GM23248 (cell line): ENCODE measurements around the gene TMEM120A. TPM values are rescaled to one million over a fixed set of nuclear protein-coding genes. Genes with fewer than 3 reads are reported as not detected.

Source experiments
- DNase-seq: peaks from one replicate; pipeline ENCODE4 v3.0.0-alpha.2; 2015
- H2AFZ ChIP-seq: fragments of 200-600 bp; sonication (generic); 2 replicates; pipeline ENCODE4 v1.6.1; 2016; ENCODE audit warnings: antibody characterized with exemption
- H3F3A ChIP-seq: fragments of 200-600 bp; sonication (generic); 2 replicates; pipeline ENCODE4 v1.6.1; 2016; ENCODE audit warnings: mild to moderate bottlenecking, antibody characterized with exemption, mixed run types; ENCODE audit not compliant: insufficient read depth
- H3K27ac ChIP-seq: fragments of 200-600 bp; sonication (generic); 2 replicates; pipeline ENCODE4 v1.5.1; 2016; ENCODE audit warnings: mild to moderate bottlenecking
- H3K27me3 ChIP-seq: fragments of 200-600 bp; sonication (generic); replicated peaks from 2 replicates; pipeline ENCODE4 v1.6.1; 2016; ENCODE audit warnings: mild to moderate bottlenecking; ENCODE audit not compliant: insufficient read depth
- H3K36me3 ChIP-seq: fragments of 200-600 bp; sonication (generic); 2 replicates; pipeline ENCODE4 v1.6.1; 2016; ENCODE audit warnings: low read depth, mild to moderate bottlenecking
- H3K4me1 ChIP-seq: fragments of 200-600 bp; sonication (generic); 2 replicates; pipeline ENCODE4 v1.6.1; 2016; ENCODE audit warnings: mild to moderate bottlenecking; ENCODE audit not compliant: insufficient read depth
- H3K4me2 ChIP-seq: fragments of 200-600 bp; sonication (generic); one replicate; pipeline ENCODE4 v1.6.1; 2016; ENCODE audit warnings: mild to moderate bottlenecking; ENCODE audit not compliant: unreplicated experiment
- H3K4me3 ChIP-seq: fragments of 200-600 bp; sonication (generic); 2 replicates; pipeline ENCODE4 v1.5.1; 2016; ENCODE audit warnings: mild to moderate bottlenecking
- H3K79me2 ChIP-seq: fragments of 200-600 bp; sonication (generic); 2 replicates; pipeline ENCODE4 v1.6.1; 2016; ENCODE audit warnings: mild to moderate bottlenecking; ENCODE audit not compliant: insufficient read depth
- H3K9ac ChIP-seq: fragments of 200-600 bp; sonication (generic); 2 replicates; pipeline ENCODE4 v1.6.1; 2016; ENCODE audit warnings: mild to moderate bottlenecking
- H3K9me2 ChIP-seq: fragments of 200-600 bp; sonication (generic); 2 replicates; pipeline ENCODE4 v1.6.1; 2016; ENCODE audit warnings: mixed run types, mild to moderate bottlenecking, moderate library complexity; ENCODE audit not compliant: insufficient read depth
- H3K9me3 ChIP-seq: fragments of 200-600 bp; sonication (generic); one replicate; pipeline ENCODE4 v1.6.1; 2017; ENCODE audit warnings: low read depth
- H4K20me1 ChIP-seq: fragments of 200-600 bp; sonication (generic); 2 replicates; pipeline ENCODE4 v1.6.0; 2016; ENCODE audit not compliant: insufficient read depth
- EZH2 ChIP-seq: fragments of 200-600 bp; sonication (generic); IDR thresholded peaks from 2 replicates; pipeline ENCODE4 v1.6.1; 2018; ENCODE audit warnings: antibody characterized with exemption, mild to moderate bottlenecking; ENCODE audit not compliant: insufficient read depth, poor library complexity, severe bottlenecking
- EZH2phosphoT487 ChIP-seq: fragments of 200-600 bp; sonication (generic); IDR thresholded peaks from 2 replicates; pipeline ENCODE4 v1.6.1; 2018; ENCODE audit warnings: antibody characterized with exemption, moderate library complexity, mild to moderate bottlenecking, low read depth; ENCODE audit not compliant: insufficient read depth
- WGBS, 2 experiments: methylation state at CpG; one replicate each; pipeline ENCODE4 v1.1.6; 2015 to 2017; ENCODE audit warnings: low lambda C conversion rate in 2 of 2, low coverage in 1 of 2; ENCODE audit errors: missing lambda C conversion rate in 2 of 2; 5-methylcytosine and 5-hydroxymethylcytosine counted together
- in situ Hi-C: fragments of 300-500 bp; cut with MboI; formaldehyde crosslinking; loops from 2 replicates; pipeline ENCODE4 v1.15.0; 2020
- polyA plus RNA-seq: library from polyadenylated mRNA; unstranded; fragments of >200 nt; fragmentation: Nextera tagmentation; extraction: Ambion mirVana; gene quantifications from 2 replicates; pipeline ENCODE4 v1.2.1, GENCODE V29; 2016
- total RNA-seq: library from RNA; depleted of rRNA; stranded (reverse); fragments of >200 nt; shearing (Covaris generic); gene quantifications from 2 replicates; pipeline ENCODE4 v1.2.3, GENCODE V29; 2014

Gene TMEM120A
- total and polyA plus RNA-seq, 2 experiments from 2014 or later: 25.1 to 46.9 TPM

- no peak overlapping the region for H3K4me2 ChIP-seq
- no peaks in the 10 kb centered on the region for H3K36me3 ChIP-seq
- in situ Hi-C loops: no loop called here
- no peak overlapping the region for H3K9ac ChIP-seq
- H3F3A ChIP-seq: no peaks in the 10 kb centered on the region
- no peak overlapping the region for H3K4me3 ChIP-seq
- H4K20me1 ChIP-seq: no peaks in the 10 kb centered on the region
- WGBS, 2 experiments: 85% methylated on average over 36 to 38 of the region's 38 CpGs
- no peaks in the 10 kb centered on the region for H3K9me3 ChIP-seq
- H3K27me3 ChIP-seq: no peaks in the 10 kb centered on the region
- H3K27ac ChIP-seq: no peak overlapping the region
- H2AFZ ChIP-seq: no peak overlapping the region
- H3K4me1 ChIP-seq: no peaks in the 10 kb centered on the region
- no peaks in the 10 kb centered on the region for H3K9me2 ChIP-seq
- no peaks in the 10 kb centered on the region for H3K79me2 ChIP-seq
- DNase-seq: no peak
- TF ChIP-seq EZH2 (no peak), EZH2phosphoT487 (no peak)
These were observed 12.7 kb downstream of the TMEM120A start for GRCh38 chr7:75981453-75982305.

GRCh38 chr7:75981203-75981452 lies 13.3 kb downstream of the TMEM120A start:
- Histone ChIP-seq H3K4me1 (no peaks in the 10 kb centered on the region), H3F3A (no peaks in the 10 kb centered on the region), H4K20me1 (no peaks in the 10 kb centered on the region), H3K9ac (no peak overlapping the region), H2AFZ (no peak overlapping the region), H3K9me3 (no peaks in the 10 kb centered on the region), H3K4me2 (no peak overlapping the region), H3K27me3 (no peaks in the 10 kb centered on the region), H3K27ac (no peak overlapping the region), H3K9me2 (no peaks in the 10 kb centered on the region), H3K36me3 (no peaks in the 10 kb centered on the region), H3K4me3 (no peak overlapping the region), H3K79me2 (no peaks in the 10 kb centered on the region)
- in situ Hi-C loops: no loop called here
- 85 to 88% methylated on average over 12 of the region's 12 CpGs for WGBS, 2 experiments
- DNase-seq: no peak
- no peak for TF ChIP-seq EZH2phosphoT487
- TF ChIP-seq EZH2: no peak

- H3K27me3 ChIP-seq: no peaks in the 10 kb centered on the region
- H3K4me3 ChIP-seq: no peak overlapping the region
- no peaks in the 10 kb centered on the region for H3K79me2 ChIP-seq
- H4K20me1 ChIP-seq: no peaks in the 10 kb centered on the region
- no peaks in the 10 kb centered on the region for H3K9me2 ChIP-seq
- in situ Hi-C loops: no loop called here
- DNase-seq: no peak
- no peak for TF ChIP-seq EZH2phosphoT487
- no peaks in the 10 kb centered on the region for H3K4me1 ChIP-seq
- H3K27ac ChIP-seq: no peak overlapping the region
- no peak overlapping the region for H2AFZ ChIP-seq
- H3F3A ChIP-seq: no peaks in the 10 kb centered on the region
- WGBS, 2 experiments: 85 to 88% methylated on average over 24 to 28 of the region's 29 CpGs
- H3K4me2 ChIP-seq: no peak overlapping the region
- no peaks in the 10 kb centered on the region for H3K36me3 ChIP-seq
- H3K9ac ChIP-seq: no peak overlapping the region
- H3K9me3 ChIP-seq: no peaks in the 10 kb centered on the region
These were observed 13.8 kb downstream of the TMEM120A start for GRCh38 chr7:75980430-75981202.

- TF ChIP-seq EZH2: no peak
- no peak for TF ChIP-seq EZH2phosphoT487
- WGBS, 2 experiments: 84% methylated on average over 18 to 22 of the region's 22 CpGs
These were observed 14.5 kb downstream of the TMEM120A start for GRCh38 chr7:75979759-75980429.

More at GRCh38 chr7:75979759-75980429, 14.5 kb downstream of the TMEM120A start:
- no peaks in the 10 kb centered on the region for H3K4me1 ChIP-seq
- in situ Hi-C loops: no loop called here
- no peak overlapping the region for H3K27ac ChIP-seq
- no peak overlapping the region for H2AFZ ChIP-seq
- H3K4me3 ChIP-seq: no peak overlapping the region
- no peaks in the 10 kb centered on the region for H3F3A ChIP-seq
- no peaks in the 10 kb centered on the region for H3K36me3 ChIP-seq
- H3K4me2 ChIP-seq: no peak overlapping the region
- H3K9me2 ChIP-seq: no peaks in the 10 kb centered on the region
- H3K9ac ChIP-seq: no peak overlapping the region
- H3K79me2 ChIP-seq: no peaks in the 10 kb centered on the region
- no peak for DNase-seq
- H3K27me3 ChIP-seq: no peaks in the 10 kb centered on the region
- H4K20me1 ChIP-seq: no peaks in the 10 kb centered on the region
- H3K9me3 ChIP-seq: no peaks in the 10 kb centered on the region
